Measurements from ENCODE around the gene WWOX. TPM values are rescaled to one million over a fixed set of nuclear protein-coding genes. Genes with fewer than 3 reads are reported as not detected.

Gene WWOX
- total RNA-seq, 1 donor from 2014 or later, result 19.2 TPM

- Histone ChIP-seq H3K4me1 (no peaks in the 10 kb centered on the region), H3K9me3 (no peaks in the 10 kb centered on the region), H3K4me3 (no peak overlapping the region), H3K36me3 (no peaks in the 10 kb centered on the region), H3K27ac (peak overlapping the region; percentile 31), H3K27me3 (ENCODE audit: low read depth) (no peaks in the 10 kb centered on the region)
- TF ChIP-seq CTCF (IDR thresholded peaks at IDR 0.05), result no peak
- ATAC-seq, result peak; percentile 64 to 68
- intact Hi-C loops (cut with DNase I), result no loop called here
- DNase-seq, result no peak
Measured at GRCh38 chr16:78684030-78684611, 584.7 kb downstream of the WWOX start.

- peak overlapping the region; percentile 31 for H3K27ac ChIP-seq
Measured at GRCh38 chr16:78684655-78685375, 585.4 kb downstream of the WWOX start.

GRCh38 chr16:78686601-78687000 lies 587.1 kb downstream of the WWOX start:
- Histone ChIP-seq H3K27me3 (ENCODE audit: low read depth) (no peaks in the 10 kb centered on the region), H3K4me1 (no peaks in the 10 kb centered on the region), H3K9me3 (no peaks in the 10 kb centered on the region), H3K4me3 (no peak overlapping the region), H3K36me3 (no peaks in the 10 kb centered on the region), H3K27ac (no peak overlapping the region)
- DNase-seq (no peak), ATAC-seq (no peak)
- intact Hi-C loops (cut with DNase I), result no loop called here
- TF ChIP-seq CTCF (IDR thresholded peaks at IDR 0.05), result no peak

More at GRCh38 chr16:78684655-78685375, 585.4 kb downstream of the WWOX start:
- DNase-seq, result no peak
- no peaks in the 10 kb centered on the region for H3K27me3 ChIP-seq (ENCODE audit: low read depth)
- no peak overlapping the region for H3K4me3 ChIP-seq
- H3K36me3 ChIP-seq, result no peaks in the 10 kb centered on the region
- no peaks in the 10 kb centered on the region for H3K9me3 ChIP-seq
- TF ChIP-seq CTCF (IDR thresholded peaks at IDR 0.05), result no peak
- intact Hi-C loops (cut with DNase I), result no loop called here
- H3K4me1 ChIP-seq, result no peaks in the 10 kb centered on the region
- peak in 1 of 2 donors; percentile 26 for ATAC-seq

GRCh38 chr16:78689028-78689427 lies 589.6 kb downstream of the WWOX start:
- no peaks in the 10 kb centered on the region for H3K9me3 ChIP-seq
- intact Hi-C loops (cut with DNase I), result no loop called here

GRCh38 chr16:78689536-78689935 lies 590.1 kb downstream of the WWOX start:
- H3K27me3 ChIP-seq (ENCODE audit: low read depth), result no peaks in the 10 kb centered on the region
- no peaks in the 10 kb centered on the region for H3K9me3 ChIP-seq
- ATAC-seq (no peak), DNase-seq (no peak)
- no peak overlapping the region for H3K27ac ChIP-seq
- TF ChIP-seq CTCF (IDR thresholded peaks at IDR 0.05), result no peak
- no peak overlapping the region for H3K4me3 ChIP-seq
- no peaks in the 10 kb centered on the region for H3K4me1 ChIP-seq
- intact Hi-C loops (cut with DNase I), result no loop called here
- no peaks in the 10 kb centered on the region for H3K36me3 ChIP-seq

More at GRCh38 chr16:78689028-78689427, 589.6 kb downstream of the WWOX start:
- DNase-seq (no peak), ATAC-seq (no peak)
- Histone ChIP-seq H3K27ac (no peak overlapping the region), H3K36me3 (no peaks in the 10 kb centered on the region), H3K4me1 (no peaks in the 10 kb centered on the region), H3K4me3 (no peak overlapping the region), H3K27me3 (ENCODE audit: low read depth) (no peaks in the 10 kb centered on the region)
- no peak for TF ChIP-seq CTCF (IDR thresholded peaks at IDR 0.05)

Data from lower lobe of right lung (tissue), 2 donors.